GM12891 (cell line): ENCODE measurements around the gene GALNT10.

Source experiments
- DNase-seq: peaks from one replicate; pipeline ENCODE4 v3.0.0; 2011; ENCODE audit warnings: low spot score; ENCODE audit not compliant: insufficient read length
- FAIRE-seq: peaks from 2 replicates; lab custom pipeline; 2011; peaks lifted over from hg19 to GRCh38; lab: Jason Lieb, UNC
- PAX5 ChIP-seq: IDR thresholded peaks from 2 replicates; pipeline ENCODE4 v1.6.1; 2011; ENCODE audit warnings: low read length, moderate library complexity, mild to moderate bottlenecking; ENCODE audit not compliant: insufficient read depth, severe bottlenecking
- POLR2A ChIP-seq: IDR thresholded peaks from 2 replicates; pipeline ENCODE4 v1.6.1; 2011; ENCODE audit warnings: low read depth, low read length, control low read depth
- POLR2AphosphoS5 ChIP-seq: IDR thresholded peaks from 2 replicates; pipeline ENCODE4 v1.6.1; 2011; ENCODE audit warnings: low read depth, low read length, control low read depth
- POU2F2 ChIP-seq: IDR thresholded peaks from 2 replicates; pipeline ENCODE4 v1.6.1; 2011; ENCODE audit warnings: low read depth, mild to moderate bottlenecking, control low read depth, low read length, moderate library complexity
- SPI1 ChIP-seq: IDR thresholded peaks from 2 replicates; pipeline ENCODE4 v1.6.1; 2011; ENCODE audit warnings: low read depth, low read length, control low read depth
- TAF1 ChIP-seq: IDR thresholded peaks from 2 replicates; pipeline ENCODE4 v1.6.1; 2011; ENCODE audit warnings: low read depth, low read length, control low read depth

Gene GALNT10

GRCh38 chr5:154405078-154405792 lies 214.7 kb downstream of the GALNT10 start:
- FAIRE-seq (peak; percentile 94), DNase-seq (peak; percentile 85)
- TF ChIP-seq POLR2AphosphoS5 (no peak), TAF1 (no peak), SPI1 (no peak), PAX5 (peak; percentile 33), POLR2A (no peak), POU2F2 (no peak)

DNA sequence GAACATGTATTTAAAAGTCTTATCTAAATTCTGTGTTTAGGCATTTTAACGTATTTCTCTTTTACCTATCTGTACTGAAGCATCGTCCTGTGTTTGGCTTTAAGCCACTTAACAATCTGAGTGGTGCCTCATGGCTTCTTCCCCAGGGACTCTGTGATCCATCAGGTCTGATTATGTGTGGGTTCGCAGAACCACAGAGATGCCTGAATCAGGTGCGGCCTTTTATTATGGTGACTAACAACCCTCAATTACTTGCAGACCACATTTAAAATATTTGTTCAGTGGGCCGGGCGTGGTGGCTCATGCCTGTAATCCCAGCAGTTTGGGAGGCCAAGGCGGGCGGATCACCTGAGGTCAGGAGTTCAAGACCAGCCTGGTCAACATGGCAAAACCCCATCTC lies 215.7 kb downstream of the GALNT10 start:
- TF ChIP-seq POLR2A: no peak
- TF ChIP-seq POLR2AphosphoS5: no peak
- no peak for TF ChIP-seq TAF1
- no peak for TF ChIP-seq POU2F2
- no peak for TF ChIP-seq PAX5
- TF ChIP-seq SPI1: no peak
- FAIRE-seq (no peak), DNase-seq (no peak)

DNA sequence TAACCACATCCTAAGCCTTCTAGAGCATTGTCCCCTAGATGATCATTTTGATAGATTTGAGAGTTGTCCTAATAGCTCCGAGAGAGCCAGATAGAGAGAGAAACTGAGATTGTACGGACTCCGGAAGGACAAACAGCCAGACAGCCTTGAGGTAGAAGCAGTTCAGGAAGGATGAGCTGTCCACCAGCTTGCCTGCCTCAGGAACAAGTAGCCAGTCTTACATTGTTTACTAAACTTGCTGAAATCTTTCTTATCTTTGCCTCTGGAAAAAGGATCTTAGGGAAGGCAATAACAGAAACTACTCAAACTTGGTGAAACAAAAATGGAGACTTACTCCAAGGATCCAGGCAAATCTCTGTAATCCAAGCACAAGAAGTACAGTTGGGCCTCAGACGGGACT lies 216.3 kb downstream of the GALNT10 start:
- FAIRE-seq (no peak), DNase-seq (no peak)
- TF ChIP-seq PAX5 (no peak), TAF1 (no peak), POLR2A (no peak), POU2F2 (no peak), POLR2AphosphoS5 (no peak), SPI1 (no peak)

DNA sequence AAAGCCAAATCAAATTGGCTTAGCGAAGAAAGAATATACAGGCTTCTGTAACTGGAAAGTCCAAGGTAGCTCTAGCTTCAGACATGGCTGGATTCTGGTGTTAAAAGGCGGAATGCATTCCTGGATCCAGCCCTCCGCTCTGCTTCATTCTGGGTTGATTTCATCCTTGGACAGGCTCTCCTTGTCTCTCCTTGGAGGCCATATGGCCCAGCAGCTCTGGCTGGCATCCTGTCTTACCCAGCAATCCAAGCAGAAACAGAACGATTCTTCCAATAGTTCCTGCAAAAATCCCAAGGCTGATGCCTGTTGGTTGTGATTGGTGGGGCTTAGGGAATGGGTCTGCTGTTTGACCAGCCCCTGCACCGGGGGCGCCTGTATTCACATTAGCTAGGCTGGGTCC lies 218.3 kb downstream of the GALNT10 start:
- FAIRE-seq (no peak), DNase-seq (no peak)
- TF ChIP-seq TAF1 (no peak), POLR2A (no peak), PAX5 (no peak), POU2F2 (no peak), SPI1 (no peak), POLR2AphosphoS5 (no peak)

DNA sequence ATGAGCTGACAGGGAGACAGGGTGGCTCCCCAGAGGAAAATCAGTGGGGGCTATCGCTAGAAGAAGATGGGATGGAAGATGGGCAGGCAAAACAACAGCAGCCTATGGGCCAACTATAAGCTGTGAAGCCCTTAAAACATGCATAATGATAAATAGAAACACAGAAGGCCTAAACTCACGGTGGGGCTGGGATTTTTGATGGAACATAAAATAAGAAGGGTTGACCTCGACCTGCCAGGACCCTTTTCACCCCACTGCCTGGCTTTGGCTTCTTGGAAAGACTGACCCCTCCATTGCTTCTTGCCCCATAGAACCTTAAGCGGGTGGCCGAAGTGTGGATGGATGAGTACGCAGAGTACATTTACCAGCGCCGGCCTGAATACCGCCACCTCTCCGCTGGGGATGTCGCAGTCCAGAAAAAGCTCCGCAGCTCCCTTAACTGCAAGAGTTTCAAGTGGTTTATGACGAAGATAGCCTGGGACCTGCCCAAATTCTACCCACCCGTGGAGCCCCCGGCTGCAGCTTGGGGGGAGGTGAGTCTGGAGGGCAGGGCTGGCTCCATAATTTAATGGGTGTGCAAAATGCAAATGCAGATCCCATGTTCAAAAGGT lies 218.8 kb downstream of the GALNT10 start:
- FAIRE-seq (no peak), DNase-seq (no peak)
- TF ChIP-seq PAX5 (no peak), POLR2A (no peak), SPI1 (no peak), POU2F2 (no peak), POLR2AphosphoS5 (no peak), TAF1 (no peak)

- DNase-seq: no peak
- TF ChIP-seq PAX5 (no peak), POU2F2 (no peak), SPI1 (no peak), POLR2A (no peak)
- FAIRE-seq: no peak
These were observed 219.5 kb downstream of the GALNT10 start for GRCh38 chr5:154410008-154410407.

DNA sequence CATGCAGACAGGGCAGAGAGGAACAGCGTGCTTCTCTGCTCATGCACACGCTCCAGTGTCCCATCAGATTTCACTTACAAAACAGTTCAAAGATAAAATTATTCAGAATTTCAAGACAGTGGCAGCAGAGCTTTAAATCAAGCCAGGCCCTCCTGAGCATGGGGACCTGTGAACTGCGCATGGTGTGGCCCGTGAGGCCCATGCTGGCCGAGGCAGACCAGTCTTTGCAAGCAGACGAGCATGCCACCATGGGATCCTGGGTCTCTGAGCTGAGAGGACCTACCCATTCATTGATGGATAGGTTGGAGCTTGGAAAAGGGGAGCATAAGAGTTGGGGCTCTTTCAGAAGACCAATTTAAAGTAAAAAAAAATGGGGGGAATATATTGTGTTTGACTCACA lies 220.3 kb downstream of the GALNT10 start:
- DNase-seq: no peak
- TF ChIP-seq POU2F2 (no peak), PAX5 (no peak)
- FAIRE-seq: no peak

DNA sequence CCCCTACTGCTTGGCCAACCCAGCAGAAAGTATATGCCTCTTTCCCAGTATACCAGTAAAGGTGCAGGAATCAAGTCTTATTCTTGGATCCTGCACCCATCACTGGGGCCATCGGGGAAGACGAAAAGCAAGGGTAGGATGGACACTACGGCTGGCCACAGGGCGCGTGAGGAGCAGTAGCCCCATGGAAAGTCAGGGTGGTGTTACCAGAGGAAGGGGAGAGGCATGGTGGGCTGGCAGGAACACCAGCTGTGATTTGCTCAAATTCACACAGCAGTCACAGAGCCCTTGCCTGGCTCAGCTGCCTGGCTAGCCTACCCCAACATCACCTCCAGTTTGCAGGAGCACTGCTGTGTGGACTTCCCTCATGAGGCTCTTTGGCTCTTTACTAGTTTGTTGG lies 220.8 kb downstream of the GALNT10 start:
- DNase-seq (no peak), FAIRE-seq (no peak)
- TF ChIP-seq SPI1 (no peak), POU2F2 (no peak), POLR2A (no peak), TAF1 (no peak), POLR2AphosphoS5 (no peak), PAX5 (no peak)

DNA sequence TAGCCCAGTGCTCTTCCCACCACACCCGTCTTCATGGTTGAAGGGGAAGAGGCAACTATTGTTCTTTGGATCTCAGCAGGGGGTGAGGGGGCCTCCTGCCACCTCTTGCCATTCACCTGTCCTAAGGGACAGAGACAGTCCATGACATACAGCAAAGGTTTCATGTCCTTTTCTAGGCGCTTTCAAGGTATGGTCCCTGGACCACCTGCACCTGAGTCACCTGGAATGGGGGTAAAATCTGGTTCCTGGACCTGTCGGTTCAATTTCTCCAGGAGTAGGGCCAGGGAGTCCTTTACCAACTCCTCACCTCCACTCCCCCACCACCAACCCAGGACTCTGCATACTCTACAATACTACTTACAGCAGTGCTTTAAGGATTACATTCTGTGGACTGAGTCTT lies 221.8 kb downstream of the GALNT10 start:
- no peak for TF ChIP-seq POU2F2
- TF ChIP-seq POLR2AphosphoS5: no peak
- TF ChIP-seq TAF1: no peak
- TF ChIP-seq POLR2A: no peak
- FAIRE-seq: no peak

DNA sequence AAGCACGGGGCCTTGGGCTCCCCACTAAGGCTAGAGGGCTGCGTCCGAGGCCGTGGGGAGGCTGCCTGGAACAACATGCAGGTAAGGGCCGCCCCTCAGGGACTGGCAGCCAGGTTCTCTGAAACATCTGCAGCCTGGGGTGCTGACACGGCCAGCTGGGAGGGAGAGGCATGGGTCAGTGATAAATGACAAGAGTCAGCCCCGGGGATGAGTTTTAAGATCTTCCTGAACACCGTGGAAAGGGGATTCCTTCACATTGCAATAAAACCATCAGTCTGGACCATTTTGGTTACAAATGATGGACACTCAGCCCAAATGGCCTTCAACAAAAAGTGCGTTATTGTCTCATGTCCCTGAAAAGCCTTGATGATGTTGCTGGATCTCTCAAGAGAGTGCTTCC lies 222.4 kb downstream of the GALNT10 start:
- TF ChIP-seq POLR2A (no peak), POU2F2 (no peak), TAF1 (no peak), SPI1 (no peak), POLR2AphosphoS5 (no peak), PAX5 (no peak)
- FAIRE-seq (no peak), DNase-seq (no peak)

More for the DNA sequence above, 221.8 kb downstream of the GALNT10 start:
- no peak for DNase-seq
